HG03103 (cell line): ENCODE results near the gene NRP1.
"Not testable (repeated sequence)": the region's sequence is repeated elsewhere in the genome, so short reads cannot be mapped to it uniquely, and the experiment has no call there.

Source experiments
- ATAC-seq: cut with Tn5 transposase; IDR thresholded peaks from one replicate; pipeline ENCODE4 v1.9.1; 2021; ENCODE audit warnings: low read depth; ENCODE audit not compliant: unreplicated experiment

The NRP1 gene

GRCh38 chr10:33326933-33327332 lies 7.5 kb downstream of the NRP1 start:
- ATAC-seq: no peak

DNA sequence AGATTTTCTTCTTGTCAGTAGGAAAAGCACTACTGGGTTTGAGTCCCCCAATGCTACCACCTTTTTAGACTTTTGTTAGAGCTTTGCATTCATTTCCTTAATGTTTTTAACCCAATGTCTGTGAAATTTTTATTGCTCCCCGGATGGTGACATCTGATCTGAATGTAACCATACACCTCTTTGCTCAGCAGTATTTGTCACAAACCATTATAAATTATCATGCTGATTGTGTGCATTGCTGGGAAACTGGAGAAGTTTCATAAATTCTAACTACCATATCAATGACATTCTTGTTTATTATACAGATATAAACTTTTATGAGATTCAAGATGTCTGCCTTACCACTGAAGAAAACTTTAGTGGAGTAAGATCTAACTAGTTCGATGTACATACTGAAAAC lies 8.5 kb downstream of the NRP1 start:
- ATAC-seq: no peak

GRCh38 chr10:33323721-33324120 lies 10.7 kb downstream of the NRP1 start:
- no peak for ATAC-seq

DNA sequence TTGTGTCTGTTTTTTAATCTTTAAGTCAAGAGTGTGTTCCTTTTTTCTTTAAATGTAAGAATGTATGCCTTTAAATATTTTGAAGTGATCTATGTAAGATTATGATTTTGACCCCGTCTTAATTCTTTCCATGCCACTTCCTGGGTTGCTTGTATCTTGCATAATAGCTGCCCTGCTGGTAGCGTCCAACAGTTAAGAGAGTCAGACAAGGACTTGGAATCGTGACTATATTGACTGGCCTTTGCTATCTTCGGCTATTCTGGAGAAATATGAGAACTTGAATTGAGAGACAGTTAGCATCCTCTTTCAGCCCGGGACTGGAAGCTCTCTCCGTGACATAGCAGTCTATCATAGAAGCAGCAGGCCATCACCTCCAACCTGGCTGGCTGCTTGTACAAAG lies 13.0 kb downstream of the NRP1 start:
- no peak for ATAC-seq

DNA sequence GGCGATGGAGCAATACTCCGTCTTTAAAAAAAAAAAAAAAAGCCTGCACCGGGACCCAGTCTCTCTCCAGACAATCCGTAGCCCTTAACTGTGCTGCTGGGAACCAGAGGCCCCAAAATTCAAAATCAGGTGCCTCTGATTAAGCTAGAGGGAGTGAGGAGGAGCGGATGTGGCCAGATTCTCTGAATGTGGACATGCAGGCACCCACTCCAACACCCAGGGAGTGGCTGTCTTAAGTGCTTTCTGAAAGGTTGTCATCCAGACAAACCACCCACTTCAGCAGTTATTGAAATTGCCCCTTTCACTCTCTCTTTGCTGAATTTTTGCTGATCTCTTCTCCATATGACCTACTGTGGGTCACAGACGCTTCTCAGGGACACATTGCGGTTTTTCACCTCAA lies 14.2 kb downstream of the NRP1 start:
- no peak for ATAC-seq

GRCh38 chr10:33315891-33316290 lies 18.6 kb downstream of the NRP1 start:
- ATAC-seq: no peak

GRCh38 chr10:33314811-33315561 lies 19.5 kb downstream of the NRP1 start:
- no peak for ATAC-seq

DNA sequence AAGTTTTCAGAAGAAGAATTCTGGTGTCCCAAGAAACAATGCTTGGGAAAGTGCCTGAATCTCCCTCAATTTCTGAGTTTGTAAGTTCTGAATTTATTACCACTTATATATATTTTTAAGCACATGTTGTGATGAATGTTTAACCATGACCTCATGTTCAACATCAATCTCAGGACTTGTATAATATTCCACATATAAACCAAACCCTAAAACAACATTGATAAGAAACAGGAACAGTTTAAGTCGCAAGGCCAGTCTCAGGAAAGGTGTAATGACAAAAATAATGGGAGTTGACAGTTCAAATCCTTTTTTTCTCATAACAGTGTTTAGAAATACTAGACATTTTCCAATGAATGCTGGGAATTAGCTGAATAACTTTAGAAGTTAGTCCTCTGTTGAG lies 22.8 kb downstream of the NRP1 start:
- no peak for ATAC-seq

DNA sequence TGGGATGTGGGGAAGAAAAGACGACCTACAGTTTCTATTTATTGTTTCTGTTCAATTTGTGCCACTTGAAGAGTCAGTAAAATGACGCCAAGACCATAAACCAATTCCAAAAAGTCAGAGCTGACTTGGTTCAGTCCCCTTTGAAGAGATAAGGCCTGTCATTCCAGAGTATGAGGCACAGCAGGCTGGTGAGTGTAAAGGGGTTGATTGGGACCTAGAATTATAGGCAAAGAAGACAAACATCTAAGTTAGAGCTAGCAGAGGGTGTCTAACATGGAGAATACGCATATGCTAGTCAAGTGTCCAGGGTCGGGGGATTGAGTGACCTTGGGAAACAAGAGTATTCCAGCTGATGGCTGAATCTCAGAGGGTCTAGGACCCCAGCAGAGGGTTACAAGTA lies 23.6 kb downstream of the NRP1 start:
- no peak for ATAC-seq

DNA sequence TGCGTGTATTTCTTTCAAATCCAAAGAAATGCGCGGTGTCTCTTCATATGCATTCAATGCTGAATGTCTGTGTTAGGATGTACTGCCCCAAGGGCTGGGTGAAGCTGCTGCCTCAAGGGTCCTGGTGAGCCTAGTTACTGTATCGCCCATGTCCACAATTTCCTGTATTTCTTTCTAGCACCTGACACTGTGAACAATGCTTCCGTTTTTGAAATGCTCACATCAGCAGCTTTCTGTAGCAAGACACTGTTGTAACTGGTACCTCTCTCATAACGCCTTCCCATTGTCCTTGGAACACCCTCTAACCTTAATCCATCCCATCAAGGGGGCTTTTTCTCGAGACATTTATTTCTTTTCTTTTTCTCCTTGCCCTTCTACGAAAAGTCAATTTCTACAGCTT lies 25.1 kb downstream of the NRP1 start:
- ATAC-seq: no peak

DNA sequence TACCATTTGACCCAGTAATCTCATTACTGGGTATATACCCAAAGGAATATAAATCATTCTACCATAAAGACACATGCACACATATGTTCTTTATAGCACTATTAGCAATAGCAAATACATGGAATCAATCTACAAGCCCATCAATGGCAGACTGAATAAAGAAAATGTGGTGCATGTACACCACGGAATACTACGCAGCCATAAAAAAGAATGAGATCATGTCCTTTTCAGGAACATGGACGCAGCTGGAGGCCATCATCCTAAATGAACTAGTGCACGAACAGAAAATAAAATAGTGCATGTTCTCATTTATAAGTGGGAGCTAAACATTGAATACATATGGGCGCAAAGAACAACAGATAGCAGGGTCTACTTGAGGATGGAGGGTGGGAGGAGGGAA lies 26.6 kb downstream of the NRP1 start:
- no peak for ATAC-seq

GRCh38 chr10:33306701-33307519 lies 27.6 kb downstream of the NRP1 start:
- no peak for ATAC-seq

GRCh38 chr10:33306126-33306525 lies 28.3 kb downstream of the NRP1 start:
- ATAC-seq: no peak

- ATAC-seq: no peak
Observed at GRCh38 chr10:33304423-33305225, 29.8 kb downstream of the NRP1 start.

GRCh38 chr10:33303988-33304387 lies 30.5 kb downstream of the NRP1 start:
- ATAC-seq: no peak

GRCh38 chr10:33302208-33302829 lies 32.1 kb downstream of the NRP1 start:
- no peak for ATAC-seq

DNA sequence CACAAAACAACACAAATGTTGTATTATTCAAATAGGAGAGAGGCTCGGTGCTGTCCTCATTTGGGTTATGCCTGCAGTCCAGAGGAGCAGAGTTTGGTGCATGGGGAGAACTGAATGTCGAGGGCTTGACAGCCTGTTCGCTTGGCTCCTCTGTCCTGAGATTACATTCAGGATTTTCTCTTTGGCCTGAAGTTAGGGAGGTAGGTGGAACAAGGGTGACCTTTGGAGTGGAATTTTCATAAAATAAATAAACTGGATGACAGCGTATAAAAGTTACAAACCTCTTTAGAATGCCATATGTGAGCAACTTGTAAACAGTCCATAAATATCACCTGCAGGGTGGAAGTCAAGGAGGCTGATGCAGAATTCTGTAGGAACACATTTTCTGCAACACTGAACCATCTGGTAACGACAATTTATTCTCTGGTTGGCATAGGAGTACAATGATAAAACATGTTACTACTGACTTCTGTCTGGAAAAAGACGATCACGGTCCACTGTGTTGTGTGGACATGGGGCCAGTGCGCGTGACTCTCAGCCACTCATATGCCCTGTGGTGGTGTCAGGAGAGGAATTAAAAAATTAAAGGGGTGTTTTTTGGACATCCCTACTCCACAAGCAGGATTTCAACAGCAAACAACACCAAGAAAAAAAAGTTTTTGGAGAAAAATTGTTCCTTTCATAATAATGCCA lies 33.2 kb downstream of the NRP1 start:
- ATAC-seq: no peak

DNA sequence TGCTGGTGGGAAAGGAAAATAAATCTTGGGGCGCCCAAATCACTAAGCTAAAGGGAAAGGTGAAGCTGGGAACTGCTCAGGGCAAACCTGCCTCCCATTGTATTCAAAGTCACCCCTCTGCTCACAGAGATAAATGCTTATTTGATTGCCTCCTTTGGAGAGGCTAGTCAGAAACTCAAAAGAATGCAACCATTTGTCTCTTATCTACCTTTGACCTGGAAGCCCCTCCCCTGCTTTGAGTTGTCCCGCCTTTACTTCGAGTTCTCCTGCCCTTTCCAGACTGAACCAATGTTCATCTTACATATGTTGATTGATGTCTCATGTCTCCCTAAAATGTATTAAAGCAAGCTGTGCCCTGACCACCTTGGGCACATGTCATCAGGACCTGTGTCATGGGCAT lies 33.9 kb downstream of the NRP1 start:
- not testable (repeated sequence) for ATAC-seq

- ATAC-seq: no peak
Observed at GRCh38 chr10:33298893-33299292, 35.6 kb downstream of the NRP1 start.

- no peak for ATAC-seq
Observed at GRCh38 chr10:33298110-33298509, 36.4 kb downstream of the NRP1 start.
